GM20000 (cell line): ENCODE results near the gene TEX2.

ENCODE experiments used
- DNase-seq: peaks from one replicate; pipeline ENCODE4 v3.0.0; 2012; ENCODE audit warnings: low spot score
- CTCF ChIP-seq: IDR thresholded peaks from 2 replicates; pipeline ENCODE4 v1.5.1; 2012; ENCODE audit warnings: mild to moderate bottlenecking, control low read depth; ENCODE audit errors: extremely low read depth, missing control alignments

Gene TEX2

GRCh38 chr17:64153565-64154312 lies 109.3 kb downstream of the TEX2 start:
- no peak for TF ChIP-seq CTCF

GRCh38 chr17:64152428-64153125 lies 110.5 kb downstream of the TEX2 start:
- TF ChIP-seq CTCF = no peak
- no peak for DNase-seq

More at GRCh38 chr17:64153565-64154312, 109.3 kb downstream of the TEX2 start:
- DNase-seq = no peak

GRCh38 chr17:64151016-64151368 lies 112.1 kb downstream of the TEX2 start:
- no peak for DNase-seq
- no peak for TF ChIP-seq CTCF

- DNase-seq = no peak
- TF ChIP-seq CTCF = no peak
Measured at GRCh38 chr17:64150237-64151015, 112.6 kb downstream of the TEX2 start.

GRCh38 chr17:64149196-64149595 lies 113.9 kb downstream of the TEX2 start:
- no peak for TF ChIP-seq CTCF
- no peak for DNase-seq

- no peak for DNase-seq
- TF ChIP-seq CTCF = no peak
Measured at GRCh38 chr17:64148699-64149098, 114.4 kb downstream of the TEX2 start.
